Activated naive CD8-positive, alpha-beta T cell treated with anti-CD3 and anti-CD28 coated beads, Interleukin-2, amount 50 U/mL, for 24 hours (primary cell): ENCODE data around the gene RAB11FIP2.
A peak's percentile ranks its signal among the peaks of the same experiment; 100 is the strongest.

Source experiments
- ATAC-seq: fragments of 150-1000 bp; cut with Tn5 transposase; one replicate; pipeline ENCODE4 v1.10.0; 2021
- DNase-seq: peaks from one replicate; pipeline ENCODE4 v3.0.0; 2021
- H3K27ac Mint-ChIP-seq: one replicate; pipeline ENCODE4 v1.8.0; 2021; ENCODE audit warnings: mild to moderate bottlenecking, mixed read lengths
- H3K27me3 Mint-ChIP-seq: one replicate; pipeline ENCODE4 v1.8.0; 2021; ENCODE audit warnings: mixed read lengths
- H3K36me3 Mint-ChIP-seq: one replicate; pipeline ENCODE4 v1.8.0; 2021; ENCODE audit warnings: low read depth, mixed read lengths
- H3K4me1 Mint-ChIP-seq: one replicate; pipeline ENCODE4 v1.8.0; 2021; ENCODE audit warnings: mixed read lengths
- H3K4me3 Mint-ChIP-seq: one replicate; pipeline ENCODE4 v1.8.0; 2021; ENCODE audit warnings: mild to moderate bottlenecking, moderate library complexity, mixed read lengths
- H3K9me3 Mint-ChIP-seq: one replicate; pipeline ENCODE4 v1.8.0; 2021; ENCODE audit warnings: mixed read lengths

Gene RAB11FIP2

DNA sequence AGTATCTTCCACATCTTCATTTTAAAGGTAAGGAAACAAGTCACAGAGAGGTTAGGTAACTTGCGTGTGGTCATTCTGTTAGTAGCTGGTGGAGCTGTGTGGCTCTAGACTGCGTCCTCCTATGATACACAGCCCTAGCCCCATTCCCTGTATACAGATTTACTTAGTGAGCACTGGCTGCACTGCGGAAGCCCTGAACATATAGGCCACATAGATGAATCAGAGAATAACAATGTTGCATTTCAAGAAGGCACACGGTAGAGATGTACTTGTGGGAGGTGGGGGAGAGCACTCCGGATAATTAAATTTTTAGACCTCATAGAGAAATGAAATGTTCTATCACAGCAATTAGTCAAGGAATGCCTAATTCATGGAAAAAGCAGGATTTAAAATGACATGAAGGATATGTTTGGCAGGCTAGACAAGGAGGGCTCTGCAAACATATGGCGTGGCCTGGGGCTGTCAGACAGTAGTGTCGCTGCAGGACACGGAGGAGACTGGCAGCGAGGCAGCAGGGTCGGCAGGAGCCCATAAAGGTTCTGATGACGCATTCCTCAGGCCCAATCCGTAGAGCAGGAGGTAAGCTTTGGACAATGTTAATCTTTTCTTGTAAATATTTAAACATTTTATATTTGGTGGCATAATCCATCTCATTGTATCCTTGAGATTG, 29.5 kb downstream of the RAB11FIP2 start:
- Mint-ChIP-seq H3K4me3 (no peak overlapping the region), H3K9me3 (no peaks in the 10 kb centered on the region), H3K36me3 (peaks cover 16% of the 10 kb centered on the region), H3K27me3 (no peaks in the 10 kb centered on the region), H3K27ac (no peak overlapping the region), H3K4me1 (no peaks in the 10 kb centered on the region)
- ATAC-seq (no peak), DNase-seq (no peak)

DNA sequence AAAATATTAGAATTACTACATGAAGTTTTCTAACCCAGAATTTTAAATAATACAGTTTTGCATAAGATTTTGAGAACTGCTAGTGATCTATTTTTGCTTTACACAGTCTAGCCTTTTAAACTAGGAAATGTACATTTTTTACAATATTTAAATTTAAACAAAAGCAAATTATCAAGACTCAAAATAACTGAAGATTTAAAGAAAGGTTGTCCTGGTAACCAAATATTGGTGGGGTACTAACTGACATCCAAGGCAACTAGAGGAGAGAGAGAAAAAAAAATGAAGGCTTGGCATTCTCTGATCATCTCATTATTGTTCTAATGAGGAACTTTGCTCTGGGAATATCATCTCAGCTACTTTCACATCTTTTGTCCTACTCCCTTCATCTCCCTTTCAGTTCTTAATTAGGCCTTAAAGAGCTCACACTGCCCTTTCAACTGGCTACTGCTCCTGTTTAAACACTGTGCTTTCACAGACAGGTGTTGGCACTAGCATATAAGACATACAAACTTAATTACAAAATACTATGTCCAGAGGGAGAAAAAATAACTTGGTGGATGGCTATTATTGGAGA, 33.7 kb downstream of the RAB11FIP2 start:
- Mint-ChIP-seq H3K4me3 (no peak overlapping the region), H3K36me3 (peaks cover 30% of the 10 kb centered on the region), H3K4me1 (no peaks in the 10 kb centered on the region), H3K27me3 (no peaks in the 10 kb centered on the region), H3K27ac (no peak overlapping the region), H3K9me3 (no peaks in the 10 kb centered on the region)
- ATAC-seq: no peak
- DNase-seq: no peak

- peaks cover 45% of the 10 kb centered on the region for H3K36me3 Mint-ChIP-seq
- H3K4me1 Mint-ChIP-seq: peaks cover 4% of the 10 kb centered on the region
- DNase-seq (no peak), ATAC-seq (no peak)
- H3K27ac Mint-ChIP-seq: no peak overlapping the region
- H3K9me3 Mint-ChIP-seq: no peaks in the 10 kb centered on the region
- no peaks in the 10 kb centered on the region for H3K27me3 Mint-ChIP-seq
- H3K4me3 Mint-ChIP-seq: no peak overlapping the region
Observed at GRCh38 chr10:118007773-118008172, 39.0 kb downstream of the RAB11FIP2 start.

DNA sequence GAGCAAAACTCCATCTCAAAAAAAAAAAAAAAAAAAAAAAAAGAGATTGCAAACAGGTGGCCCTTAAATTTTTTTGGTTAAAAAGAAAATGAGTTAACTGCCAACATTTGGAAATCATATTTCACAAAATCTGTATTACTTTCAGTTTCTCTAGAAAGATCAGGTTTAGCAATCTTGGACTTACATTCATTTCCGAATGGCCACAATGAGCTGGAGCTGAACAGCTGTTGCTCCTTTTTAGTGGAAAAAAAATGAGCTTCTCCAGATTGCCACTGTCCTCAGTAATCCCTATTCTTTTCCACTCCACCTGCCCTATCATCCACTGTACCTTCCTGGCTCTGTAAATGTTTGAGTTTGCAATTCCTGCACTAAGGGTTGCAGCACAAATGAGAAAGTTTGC, 43.6 kb downstream of the RAB11FIP2 start:
- no peak for DNase-seq
- Mint-ChIP-seq H3K27ac (no peak overlapping the region), H3K4me1 (peaks cover 10% of the 10 kb centered on the region), H3K27me3 (no peaks in the 10 kb centered on the region), H3K4me3 (no peak overlapping the region), H3K36me3 (peaks cover 51% of the 10 kb centered on the region), H3K9me3 (no peaks in the 10 kb centered on the region)
- ATAC-seq: no peak

DNA sequence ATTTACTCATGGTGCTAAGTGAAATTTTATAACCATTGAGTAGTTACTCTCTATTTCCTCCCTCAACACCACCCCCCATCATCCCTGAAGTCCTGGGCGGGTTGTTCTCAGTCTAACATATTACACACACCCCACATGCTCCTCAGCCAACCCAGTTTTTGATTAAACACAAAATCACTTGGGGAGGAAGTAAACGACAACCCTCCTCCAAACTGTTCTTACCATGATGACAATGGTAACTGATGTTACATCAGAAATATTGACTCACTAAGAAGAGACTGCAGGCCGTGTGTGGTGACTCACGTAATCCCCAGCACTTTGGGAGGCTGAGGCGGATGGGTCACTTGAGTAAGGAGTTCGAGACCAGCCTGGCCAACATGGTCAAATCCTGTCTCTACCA, 44.2 kb downstream of the RAB11FIP2 start:
- ATAC-seq (peak; percentile 88), DNase-seq (no peak)
- Mint-ChIP-seq H3K9me3 (no peaks in the 10 kb centered on the region), H3K36me3 (peaks cover 50% of the 10 kb centered on the region), H3K4me1 (peaks cover 10% of the 10 kb centered on the region), H3K27ac (peak overlapping the region; percentile 85), H3K4me3 (no peak overlapping the region), H3K27me3 (no peaks in the 10 kb centered on the region)

DNA sequence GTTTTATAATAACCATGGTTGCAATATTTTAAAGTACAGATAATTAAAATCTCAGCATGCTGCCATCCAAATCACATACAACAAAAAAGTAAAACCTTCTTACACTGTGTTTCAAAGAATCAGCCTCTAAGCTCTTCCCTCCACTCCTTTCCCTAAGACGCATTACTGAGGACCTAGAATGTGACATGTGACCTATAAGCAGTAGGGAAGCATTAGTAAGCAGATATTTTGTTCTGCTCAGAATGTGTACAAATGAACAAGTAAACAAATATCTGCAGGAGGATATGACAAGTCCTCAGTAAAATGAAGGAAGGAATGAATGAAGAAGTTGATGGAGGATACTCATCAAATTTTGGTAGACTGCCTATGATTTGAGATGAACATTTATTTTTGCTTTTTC, 49.1 kb downstream of the RAB11FIP2 start:
- no peaks in the 10 kb centered on the region for H3K27me3 Mint-ChIP-seq
- peaks cover 5% of the 10 kb centered on the region for H3K4me1 Mint-ChIP-seq
- H3K4me3 Mint-ChIP-seq: no peak overlapping the region
- no peaks in the 10 kb centered on the region for H3K9me3 Mint-ChIP-seq
- peaks cover 43% of the 10 kb centered on the region for H3K36me3 Mint-ChIP-seq
- ATAC-seq: no peak
- no peak for DNase-seq
- H3K27ac Mint-ChIP-seq: no peak overlapping the region

GRCh38 chr10:117996709-117997108, 50.0 kb downstream of the RAB11FIP2 start:
- no peaks in the 10 kb centered on the region for H3K4me1 Mint-ChIP-seq
- DNase-seq (no peak), ATAC-seq (no peak)
- H3K27ac Mint-ChIP-seq: no peak overlapping the region
- no peaks in the 10 kb centered on the region for H3K27me3 Mint-ChIP-seq
- H3K4me3 Mint-ChIP-seq: no peak overlapping the region
- no peaks in the 10 kb centered on the region for H3K9me3 Mint-ChIP-seq
- peaks cover 38% of the 10 kb centered on the region for H3K36me3 Mint-ChIP-seq

- no peak overlapping the region for H3K4me3 Mint-ChIP-seq
- H3K4me1 Mint-ChIP-seq: no peaks in the 10 kb centered on the region
- DNase-seq: no peak
- H3K9me3 Mint-ChIP-seq: peaks cover 4% of the 10 kb centered on the region
- ATAC-seq: no peak
- H3K36me3 Mint-ChIP-seq: peaks cover 34% of the 10 kb centered on the region
- no peak overlapping the region for H3K27ac Mint-ChIP-seq
- H3K27me3 Mint-ChIP-seq: no peaks in the 10 kb centered on the region
Observed at GRCh38 chr10:117994771-117995170, 52.0 kb downstream of the RAB11FIP2 start.

DNA sequence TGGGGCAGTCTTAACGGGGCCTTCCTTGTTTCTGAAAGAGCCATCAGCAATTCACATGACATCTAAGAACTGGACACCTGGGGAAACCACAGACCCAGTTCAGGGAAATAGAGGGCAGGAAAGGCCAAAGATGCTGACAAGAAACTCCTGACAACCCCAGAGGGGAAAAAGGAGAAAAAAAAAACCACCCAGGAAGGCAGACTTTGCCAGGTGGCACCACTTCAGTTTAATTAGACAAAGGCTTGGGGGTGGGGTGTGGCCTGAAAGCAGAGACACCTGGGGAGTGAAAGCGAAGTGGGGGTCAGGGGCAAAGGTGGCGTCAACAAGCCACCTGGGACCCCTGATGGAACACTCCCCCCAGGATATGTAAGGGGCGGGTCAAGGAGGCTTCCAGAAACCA, 53.6 kb downstream of the RAB11FIP2 start:
- Mint-ChIP-seq H3K9me3 (peaks cover 4% of the 10 kb centered on the region), H3K27me3 (no peaks in the 10 kb centered on the region), H3K4me1 (no peaks in the 10 kb centered on the region), H3K4me3 (no peak overlapping the region), H3K27ac (no peak overlapping the region), H3K36me3 (peaks cover 30% of the 10 kb centered on the region)
- ATAC-seq (no peak), DNase-seq (no peak)

GRCh38 chr10:117991701-117992100, 55.0 kb downstream of the RAB11FIP2 start:
- no peaks in the 10 kb centered on the region for H3K4me1 Mint-ChIP-seq
- peaks cover 15% of the 10 kb centered on the region for H3K9me3 Mint-ChIP-seq
- ATAC-seq: no peak
- H3K27me3 Mint-ChIP-seq: no peaks in the 10 kb centered on the region
- H3K27ac Mint-ChIP-seq: no peak overlapping the region
- DNase-seq: no peak
- H3K4me3 Mint-ChIP-seq: no peak overlapping the region
- peaks cover 23% of the 10 kb centered on the region for H3K36me3 Mint-ChIP-seq

DNA sequence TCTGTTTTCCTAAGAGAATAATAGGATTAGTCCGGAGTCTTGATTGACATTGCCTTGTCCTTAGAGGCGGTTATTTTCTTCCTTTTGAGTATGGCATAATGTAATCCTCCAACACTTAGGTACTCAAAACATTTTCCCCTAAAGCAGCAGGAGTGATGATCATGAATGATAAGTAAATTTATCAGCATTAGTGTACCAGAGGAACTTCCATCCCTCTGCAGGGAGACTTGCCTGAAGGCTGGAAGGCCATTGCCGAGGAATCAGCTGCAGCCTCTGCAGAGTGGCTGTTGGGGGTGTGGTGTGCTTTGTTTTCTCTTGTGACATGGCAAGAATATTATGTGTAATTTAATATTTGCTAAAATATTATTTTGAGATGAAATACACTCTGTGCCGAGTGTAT, 56.8 kb downstream of the RAB11FIP2 start:
- ATAC-seq: no peak
- peaks cover 1% of the 10 kb centered on the region for H3K27me3 Mint-ChIP-seq
- H3K27ac Mint-ChIP-seq: no peak overlapping the region
- no peak for DNase-seq
- H3K9me3 Mint-ChIP-seq: peaks cover 23% of the 10 kb centered on the region
- H3K4me1 Mint-ChIP-seq: no peaks in the 10 kb centered on the region
- no peak overlapping the region for H3K4me3 Mint-ChIP-seq
- peaks cover 10% of the 10 kb centered on the region for H3K36me3 Mint-ChIP-seq

- Mint-ChIP-seq H3K36me3 (peaks cover 10% of the 10 kb centered on the region), H3K9me3 (peaks cover 26% of the 10 kb centered on the region)
- no peak for ATAC-seq
Observed at GRCh38 chr10:117988814-117989213, 57.9 kb downstream of the RAB11FIP2 start.

GRCh38 chr10:117987244-117987909, 59.4 kb downstream of the RAB11FIP2 start:
- Mint-ChIP-seq H3K27me3 (peaks cover 11% of the 10 kb centered on the region), H3K27ac (no peak overlapping the region), H3K4me1 (no peaks in the 10 kb centered on the region), H3K36me3 (peaks cover 10% of the 10 kb centered on the region), H3K4me3 (no peak overlapping the region), H3K9me3 (peaks cover 27% of the 10 kb centered on the region)
- no peak for DNase-seq
- no peak for ATAC-seq

More at GRCh38 chr10:117988814-117989213, 57.9 kb downstream of the RAB11FIP2 start:
- H3K4me3 Mint-ChIP-seq: no peak overlapping the region
- peaks cover 3% of the 10 kb centered on the region for H3K27me3 Mint-ChIP-seq
- DNase-seq: no peak
- H3K4me1 Mint-ChIP-seq: no peaks in the 10 kb centered on the region
- no peak overlapping the region for H3K27ac Mint-ChIP-seq

DNA sequence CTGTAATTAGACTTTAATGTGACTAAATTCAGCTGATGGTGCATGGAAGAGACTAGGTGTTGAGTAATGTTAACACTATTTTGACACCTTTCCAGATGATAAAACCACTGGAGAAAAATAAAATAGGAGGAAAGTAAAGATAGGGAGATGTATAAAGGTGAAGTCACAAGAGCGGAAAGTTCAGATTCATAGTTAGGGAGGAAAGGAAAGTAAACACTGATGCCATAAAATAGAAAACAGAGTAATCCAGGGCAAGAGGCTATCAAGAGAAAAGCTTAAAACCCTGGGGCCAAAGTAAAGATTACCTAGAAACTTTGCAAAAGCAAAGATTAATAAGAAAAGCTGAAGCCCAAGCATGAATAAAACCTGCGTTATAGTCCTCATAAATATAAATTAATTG, 62.8 kb downstream of the RAB11FIP2 start:
- H3K9me3 Mint-ChIP-seq: peaks cover 24% of the 10 kb centered on the region
- no peak for DNase-seq
- no peaks in the 10 kb centered on the region for H3K4me1 Mint-ChIP-seq
- H3K4me3 Mint-ChIP-seq: no peak overlapping the region
- no peak overlapping the region for H3K27ac Mint-ChIP-seq
- ATAC-seq: no peak
- peaks cover 11% of the 10 kb centered on the region for H3K27me3 Mint-ChIP-seq
- H3K36me3 Mint-ChIP-seq: peaks cover 3% of the 10 kb centered on the region
